Body of pancreas (tissue), 4 donors: ENCODE results near the gene GRIK3. TPM values are rescaled to one million over a fixed set of nuclear protein-coding genes. Genes with fewer than 3 reads are reported as not detected.

Experiments used
- ATAC-seq: fragments of 150-250 bp; one replicate; pipeline ENCODE4 v1.9.1; 2016
- DNase-seq, 4 donors: peaks; one replicate each; pipeline ENCODE4 v3.0.0-alpha.2; 2019
- H3K27ac ChIP-seq, 4 donors: fragments of 200-600 bp; sonication (generic); 1 replicate in 3 of 4; 2 replicates in 1 of 4; pipeline versions ENCODE4 v1.5.1 to v1.6.1; 2016 to 2019; ENCODE audit warnings: mild to moderate bottlenecking in 1 of 4, mixed read lengths in 1 of 4, moderate library complexity in 1 of 4
- H3K27me3 ChIP-seq, 2 donors: fragments of 200-600 bp; sonication (generic); one replicate each; pipeline ENCODE4 v1.6.0; 2016; ENCODE audit warnings: mild to moderate bottlenecking in 1 of 2
- H3K36me3 ChIP-seq, 2 donors: fragments of 200-600 bp; sonication (generic); replicated peaks in 1 of 2; 2 replicates each; pipeline ENCODE4 v1.5.1; 2016; ENCODE audit warnings: low read depth in 2 of 2; ENCODE audit not compliant: insufficient read depth in 1 of 2
- H3K4me1 ChIP-seq: fragments of 200-600 bp; sonication (generic); one replicate; pipeline ENCODE4 v1.6.0; 2016
- H3K4me3 ChIP-seq, 2 donors: fragments of 200-600 bp; sonication (generic); 1 replicate in 1 of 2; 2 replicates in 1 of 2; pipeline ENCODE4 v1.5.1; 2016 to 2019
- H3K9me3 ChIP-seq, 3 donors: fragments of 200-600 bp; sonication (generic); 1 replicate in 2 of 3; 2 replicates in 1 of 3; pipeline ENCODE4 v1.5.1; 2016
- CTCF ChIP-seq, 7 experiments: fragments of 450-650 bp in 4 of 7; fragments of 200-600 bp in 3 of 7; sonication (generic) in 3 of 7; IDR thresholded peaks; one replicate each; pipeline ENCODE4 v1.5.1; 2016 to 2019; ENCODE audit warnings: antibody characterized with exemption in 7 of 7
- POLR2A ChIP-seq, 3 donors: fragments of 450-650 bp; IDR thresholded peaks; one replicate each; pipeline ENCODE4 v1.6.1; 2016; ENCODE audit warnings: antibody characterized with exemption in 3 of 3, mild to moderate bottlenecking in 2 of 3
- WGBS, 2 donors: methylation state at CpG; one replicate each; pipeline ENCODE4 v1.1.5; 2017; 5-methylcytosine and 5-hydroxymethylcytosine counted together
- intact Hi-C: fragments of 100-400 bp; cut with DNase I; formaldehyde crosslinking; loops from one replicate; pipeline ENCODE4 v1.15.1; 2023
- total RNA-seq, 2 donors: library from RNA; depleted of rRNA; stranded (reverse); fragments of >200 nt; gene quantifications; one replicate each; pipeline ENCODE4 v1.1.0, GENCODE V29; 2016

The GRIK3 gene
- total RNA-seq, 2 donors from 2014 or later = under 0.01 to 0.99 TPM

- TF ChIP-seq POLR2A (IDR thresholded peaks at IDR 0.05) (no peak), CTCF (IDR thresholded peaks at IDR 0.05) (no peak)
- no peak for DNase-seq
- H3K4me3 ChIP-seq = no peak overlapping the region
- intact Hi-C loops = no loop called here
- H3K4me1 ChIP-seq = no peaks in the 10 kb centered on the region
- H3K9me3 ChIP-seq = no peaks in the 10 kb centered on the region
- WGBS, 2 donors = 55 to 75% methylated on average over 9 to 12 of the region's 12 CpGs
- H3K36me3 ChIP-seq = no peaks in the 10 kb centered on the region
- ATAC-seq = no peak
- H3K27me3 ChIP-seq = no peaks in the 10 kb centered on the region
- no peak overlapping the region for H3K27ac ChIP-seq
These were observed 184.4 kb downstream of the GRIK3 start for GRCh38 chr1:36849956-36850355.

GRCh38 chr1:36847761-36848160 lies 186.6 kb downstream of the GRIK3 start:
- WGBS, 2 donors = 10 to 20% methylated on average over 1 to 2 of the region's 2 CpGs
- no peak for DNase-seq
- H3K4me1 ChIP-seq = no peaks in the 10 kb centered on the region
- TF ChIP-seq POLR2A (IDR thresholded peaks at IDR 0.05) (no peak), CTCF (IDR thresholded peaks at IDR 0.05) (no peak)
- intact Hi-C loops = no loop called here
- H3K27me3 ChIP-seq = no peaks in the 10 kb centered on the region
- no peak for ATAC-seq
- H3K4me3 ChIP-seq = no peak overlapping the region
- H3K9me3 ChIP-seq = no peaks in the 10 kb centered on the region
- no peaks in the 10 kb centered on the region for H3K36me3 ChIP-seq
- H3K27ac ChIP-seq = no peak overlapping the region

GRCh38 chr1:36847186-36847585 lies 187.1 kb downstream of the GRIK3 start:
- no peaks in the 10 kb centered on the region for H3K9me3 ChIP-seq
- ATAC-seq (no peak), DNase-seq (no peak)
- H3K27me3 ChIP-seq = no peaks in the 10 kb centered on the region
- WGBS, 2 donors = 0 to 26% methylated on average over 1 of the region's 1 CpG
- no peak overlapping the region for H3K27ac ChIP-seq
- TF ChIP-seq CTCF (IDR thresholded peaks at IDR 0.05) (no peak), POLR2A (IDR thresholded peaks at IDR 0.05) (no peak)
- intact Hi-C loops = no loop called here
- no peaks in the 10 kb centered on the region for H3K36me3 ChIP-seq
- no peak overlapping the region for H3K4me3 ChIP-seq
- no peaks in the 10 kb centered on the region for H3K4me1 ChIP-seq

- no peak for TF ChIP-seq CTCF (IDR thresholded peaks at IDR 0.05)
- no peak for ATAC-seq
- H3K36me3 ChIP-seq = no peaks in the 10 kb centered on the region
- no peaks in the 10 kb centered on the region for H3K9me3 ChIP-seq
- 57% methylated on average over 1 of the region's 1 CpG; no CpG with 5 or more reads in 1 of the 2 donors for WGBS, 2 donors
- no peak overlapping the region for H3K4me3 ChIP-seq
- no peaks in the 10 kb centered on the region for H3K4me1 ChIP-seq
- DNase-seq = no peak
- intact Hi-C loops = no loop called here
- no peaks in the 10 kb centered on the region for H3K27me3 ChIP-seq
- no peak overlapping the region for H3K27ac ChIP-seq
These were observed 188.0 kb downstream of the GRIK3 start for GRCh38 chr1:36846357-36846756.

- ATAC-seq (no peak), DNase-seq (no peak)
- no peaks in the 10 kb centered on the region for H3K27me3 ChIP-seq
- H3K4me3 ChIP-seq = no peak overlapping the region
- no peaks in the 10 kb centered on the region for H3K4me1 ChIP-seq
- intact Hi-C loops = no loop called here
- no peaks in the 10 kb centered on the region for H3K9me3 ChIP-seq
- no peaks in the 10 kb centered on the region for H3K36me3 ChIP-seq
- WGBS, 2 donors = 63 to 66% methylated on average over 7 to 14 of the region's 14 CpGs
- no peak overlapping the region for H3K27ac ChIP-seq
- TF ChIP-seq POLR2A (IDR thresholded peaks at IDR 0.05) = no peak
- no peak for TF ChIP-seq CTCF (IDR thresholded peaks at IDR 0.05)
These were observed 188.5 kb downstream of the GRIK3 start for GRCh38 chr1:36845802-36846201.
